ENCODE results near the gene NECAP2.

DNA sequence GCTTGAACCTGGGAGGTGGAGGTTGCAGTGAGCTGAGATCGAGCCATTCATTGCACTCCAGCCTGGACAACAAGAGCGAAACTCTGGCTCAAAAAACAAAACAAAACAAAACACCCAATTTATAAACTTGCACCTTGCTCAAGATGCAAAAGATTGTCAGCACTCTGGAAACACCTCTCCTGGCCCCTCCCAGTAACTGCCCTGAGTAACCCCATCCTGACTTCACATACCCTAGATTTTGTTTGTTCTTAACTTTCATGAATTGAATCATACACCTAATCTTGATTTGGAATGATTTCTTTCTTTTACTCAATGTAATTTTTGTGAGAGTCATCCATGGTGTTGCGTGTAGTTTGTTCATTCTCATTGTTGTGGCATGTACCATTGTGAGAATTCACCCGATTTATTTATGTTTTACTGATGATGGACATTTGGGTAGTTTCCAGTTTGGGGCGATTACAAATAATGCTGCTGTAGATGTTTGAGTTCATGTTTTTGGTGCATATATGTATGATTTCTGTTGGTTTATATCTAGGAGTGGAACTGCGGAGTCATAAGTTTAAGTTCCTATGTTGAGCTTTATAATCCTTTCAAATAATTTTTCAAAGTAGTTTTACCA, 10.4 kb downstream of the NECAP2 start:
- TF ChIP-seq POLR2A (IDR thresholded peaks at IDR 0.05) (no peak), CTCF (IDR thresholded peaks at IDR 0.05) (no peak)

All from thyroid gland (tissue), 4 donors.